Subcutaneous adipose tissue (tissue), 4 donors: ENCODE results near the gene ORMDL2. TPM values are rescaled to one million over a fixed set of nuclear protein-coding genes. Genes with fewer than 3 reads are reported as not detected.

Source experiments
- total RNA-seq, 4 donors: library from RNA; depleted of rRNA; stranded (reverse); fragments of >200 nt; gene quantifications; one replicate each; pipeline ENCODE4 v1.1.0, GENCODE V29; 2016
- TF ChIP-seq, protein P1 (sequence below): fragments of 450-650 bp; IDR thresholded peaks from one replicate; pipeline ENCODE4 v1.5.1; 2016; ENCODE audit warnings: low read depth, mild to moderate bottlenecking, control low read depth, antibody characterized with exemption, moderate library complexity

The ORMDL2 gene
- total RNA-seq, 4 donors from 2014 or later = 11.7 to 29.5 (median 17.6) TPM

- TF ChIP-seq, protein P1, sequence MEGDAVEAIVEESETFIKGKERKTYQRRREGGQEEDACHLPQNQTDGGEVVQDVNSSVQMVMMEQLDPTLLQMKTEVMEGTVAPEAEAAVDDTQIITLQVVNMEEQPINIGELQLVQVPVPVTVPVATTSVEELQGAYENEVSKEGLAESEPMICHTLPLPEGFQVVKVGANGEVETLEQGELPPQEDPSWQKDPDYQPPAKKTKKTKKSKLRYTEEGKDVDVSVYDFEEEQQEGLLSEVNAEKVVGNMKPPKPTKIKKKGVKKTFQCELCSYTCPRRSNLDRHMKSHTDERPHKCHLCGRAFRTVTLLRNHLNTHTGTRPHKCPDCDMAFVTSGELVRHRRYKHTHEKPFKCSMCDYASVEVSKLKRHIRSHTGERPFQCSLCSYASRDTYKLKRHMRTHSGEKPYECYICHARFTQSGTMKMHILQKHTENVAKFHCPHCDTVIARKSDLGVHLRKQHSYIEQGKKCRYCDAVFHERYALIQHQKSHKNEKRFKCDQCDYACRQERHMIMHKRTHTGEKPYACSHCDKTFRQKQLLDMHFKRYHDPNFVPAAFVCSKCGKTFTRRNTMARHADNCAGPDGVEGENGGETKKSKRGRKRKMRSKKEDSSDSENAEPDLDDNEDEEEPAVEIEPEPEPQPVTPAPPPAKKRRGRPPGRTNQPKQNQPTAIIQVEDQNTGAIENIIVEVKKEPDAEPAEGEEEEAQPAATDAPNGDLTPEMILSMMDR = no peak
These were observed 20.5 kb downstream of the ORMDL2 start for GRCh38 chr12:55838361-55838760.

GRCh38 chr12:55839345-55840140 lies 21.7 kb downstream of the ORMDL2 start:
- TF ChIP-seq, protein P1 = no peak

DNA sequence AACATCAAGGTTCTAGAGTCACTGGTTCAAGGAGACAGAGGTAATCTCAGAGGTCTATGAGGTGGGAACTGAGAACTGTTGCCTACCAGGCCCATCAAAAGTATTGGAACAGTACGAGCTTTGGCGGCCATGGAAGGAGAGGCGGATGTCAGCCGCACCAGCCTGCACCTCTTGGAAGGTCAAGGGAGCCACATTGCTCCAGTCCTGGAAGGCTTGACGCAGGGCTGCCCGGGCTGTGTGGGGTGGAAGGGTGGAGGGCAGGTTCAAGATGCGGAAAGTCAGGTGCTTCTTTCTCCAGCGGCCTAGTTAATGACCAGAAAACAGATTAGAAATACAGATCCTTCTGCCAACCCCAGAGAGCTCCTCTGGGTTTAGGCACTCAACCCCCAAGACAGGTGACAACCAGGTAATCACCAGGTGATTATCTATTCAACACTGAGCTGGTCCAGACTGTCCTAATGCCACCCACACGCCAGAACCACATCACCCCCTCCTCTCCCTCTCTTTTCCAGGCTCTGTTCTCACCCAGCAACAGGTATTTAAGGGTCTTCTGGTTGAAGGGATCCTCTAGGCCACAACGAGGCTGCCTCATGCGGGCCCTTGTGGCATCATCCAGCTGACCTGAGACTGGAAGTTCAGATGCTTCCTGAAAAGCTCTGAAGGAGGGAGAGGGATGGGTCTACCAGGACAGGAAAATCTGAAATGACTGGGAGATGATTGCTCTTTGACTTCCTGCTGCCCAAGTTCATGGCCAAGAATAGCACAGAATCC lies 22.9 kb downstream of the ORMDL2 start:
- TF ChIP-seq, protein P1 = no peak

GRCh38 chr12:55842681-55843429 lies 25.0 kb downstream of the ORMDL2 start, which contains the start of gene MMP19:
TSS of gene MMP19 (minus strand) at chr12:55842936. CDS start at chr12:55842830, 106 bp downstream.
- TF ChIP-seq, protein P1 = no peak

DNA sequence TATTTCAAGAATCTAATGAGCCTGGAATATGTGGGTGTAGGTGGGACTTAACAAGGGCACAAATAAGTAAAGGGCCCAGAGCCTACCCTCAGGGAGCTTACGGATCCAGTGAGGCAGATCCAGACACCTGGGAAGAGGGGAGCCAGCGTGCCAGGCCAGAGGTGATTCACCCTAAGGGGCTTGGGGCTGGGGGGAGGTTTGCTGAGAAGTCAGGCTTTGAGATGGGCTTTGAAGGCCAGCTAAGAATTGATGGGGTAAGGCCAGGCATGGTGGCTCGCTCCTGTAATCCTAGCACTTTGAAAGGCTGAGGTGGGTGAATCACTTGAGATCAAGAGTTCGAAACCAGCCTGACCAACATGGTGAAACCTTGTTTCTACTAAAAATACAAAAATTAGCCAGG lies 25.6 kb downstream of the ORMDL2 start:
- TF ChIP-seq, protein P1 = no peak

DNA sequence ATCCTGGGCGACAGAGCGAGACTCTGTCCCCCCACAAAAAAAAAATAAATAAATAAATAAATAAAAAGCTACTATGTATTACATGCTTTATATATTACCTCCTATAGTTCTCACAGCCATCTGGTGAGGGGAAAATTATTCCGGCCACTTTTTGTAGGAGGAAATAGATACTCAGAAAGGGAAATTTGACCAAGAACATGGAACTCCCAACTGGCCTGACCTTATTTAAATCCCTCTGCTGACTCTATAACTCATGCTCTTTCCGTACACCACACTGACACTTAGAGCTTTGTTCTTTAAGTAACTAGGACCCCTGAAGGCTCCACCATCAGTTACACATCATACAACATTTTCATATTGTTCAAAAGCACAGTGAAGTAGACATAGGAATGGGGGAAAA lies 27.1 kb downstream of the ORMDL2 start:
- TF ChIP-seq, protein P1 = no peak

- TF ChIP-seq, protein P1 = no peak
These were observed 27.5 kb downstream of the ORMDL2 start for GRCh38 chr12:55845361-55845760.
